ENCODE results near the gene SBNO2.

SBNO2 gene

GRCh38 chr19:1090731-1091543 is 83.1 kb downstream of the SBNO2 start:
- no peak for DNase-seq (ENCODE audit: extremely low read depth, low read depth)

GRCh38 chr19:1089891-1090290 is 84.2 kb downstream of the SBNO2 start:
- TF ChIP-seq CTCF (IDR thresholded peaks at IDR 0.05; ENCODE audit: low read depth, low read length): no peak
- DNase-seq (ENCODE audit: extremely low read depth, low read depth): no peak

More at GRCh38 chr19:1090731-1091543, 83.1 kb downstream of the SBNO2 start:
- TF ChIP-seq CTCF (IDR thresholded peaks at IDR 0.05; ENCODE audit: low read depth, low read length): no peak

GRCh38 chr19:1089126-1089771 is 84.8 kb downstream of the SBNO2 start:
- no peak for DNase-seq (ENCODE audit: extremely low read depth, low read depth)
- no peak for TF ChIP-seq CTCF (IDR thresholded peaks at IDR 0.05; ENCODE audit: low read depth, low read length)

GRCh38 chr19:1088416-1089010 is 85.6 kb downstream of the SBNO2 start:
- TF ChIP-seq CTCF (IDR thresholded peaks at IDR 0.05; ENCODE audit: low read depth, low read length): no peak
- DNase-seq (ENCODE audit: extremely low read depth, low read depth): no peak

GRCh38 chr19:1087813-1088415 is 86.2 kb downstream of the SBNO2 start:
- TF ChIP-seq CTCF (IDR thresholded peaks at IDR 0.05; ENCODE audit: low read depth, low read length): no peak
- DNase-seq (ENCODE audit: extremely low read depth, low read depth): no peak

GRCh38 chr19:1086613-1087012 is 87.5 kb downstream of the SBNO2 start:
- DNase-seq (ENCODE audit: extremely low read depth, low read depth): no peak
- no peak for TF ChIP-seq CTCF (IDR thresholded peaks at IDR 0.05; ENCODE audit: low read depth, low read length)

Measured in AG09319 (cell line).